ENCODE results near the gene CAPN10. TPM values are rescaled to one million over a fixed set of nuclear protein-coding genes. Genes with fewer than 3 reads are reported as not detected.

The CAPN10 gene
- total RNA-seq, 1 experiment from 2014 or later, result 61.3 TPM

DNA sequence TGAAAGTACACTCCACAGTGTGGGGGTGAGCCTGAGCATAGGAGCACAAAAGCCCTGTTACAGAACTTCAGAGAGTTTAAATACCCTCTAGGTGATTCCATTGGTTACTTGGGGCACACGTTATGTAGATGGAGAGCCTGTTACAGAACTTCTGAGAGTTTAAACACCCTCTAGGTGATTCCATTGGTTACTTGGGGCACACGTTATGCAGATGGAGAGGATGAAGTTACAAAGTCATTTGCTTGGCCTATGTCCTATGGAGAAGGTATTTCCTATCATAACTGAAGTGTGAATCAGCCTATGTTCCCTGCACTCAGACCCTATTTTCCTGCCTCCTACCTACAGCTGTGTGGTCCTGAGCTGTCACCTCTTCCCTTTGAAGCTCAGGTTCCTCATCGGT is 3.8 kb upstream of the CAPN10 start:
- ATAC-seq (no peak), DNase-seq (ENCODE audit: low spot score) (no peak)
- Mint-ChIP-seq H3K27ac (no peak overlapping the region), H3K36me3 (no peaks in the 10 kb centered on the region; the same call in 1 of the 2 replicates), H3K4me1 (peaks cover 27% of the 10 kb centered on the region), H3K4me3 (no peak overlapping the region), H3K9me3 (no peaks in the 10 kb centered on the region), H3K27me3 (ENCODE audit: low read depth) (no peaks in the 10 kb centered on the region)
- POLR2A ChIA-PET, result no interaction called here
- CTCF ChIA-PET, result no interaction called here
- TF ChIP-seq ZNF396 (CRISPR knock-in tag; IDR thresholded peaks at IDR 0.05; ENCODE audit: borderline replicate concordance) (no peak), MXD4 (CRISPR knock-in tag; IDR thresholded peaks at IDR 0.05; ENCODE audit: borderline replicate concordance) (no peak), NR3C1 (CRISPR knock-in tag; conservative IDR thresholded peaks at IDR 0.05; ENCODE audit: low read depth) (no peak), PRRX2 (CRISPR knock-in tag; IDR thresholded peaks at IDR 0.05) (no peak), OVOL2 (CRISPR knock-in tag; IDR thresholded peaks at IDR 0.05; ENCODE audit: borderline replicate concordance) (no peak), JUN (CRISPR knock-in tag; IDR thresholded peaks at IDR 0.05) (no peak), FOXP1 (CRISPR knock-in tag; IDR thresholded peaks at IDR 0.05; ENCODE audit: borderline replicate concordance) (no peak)
- TF ChIP-seq, protein P1, sequence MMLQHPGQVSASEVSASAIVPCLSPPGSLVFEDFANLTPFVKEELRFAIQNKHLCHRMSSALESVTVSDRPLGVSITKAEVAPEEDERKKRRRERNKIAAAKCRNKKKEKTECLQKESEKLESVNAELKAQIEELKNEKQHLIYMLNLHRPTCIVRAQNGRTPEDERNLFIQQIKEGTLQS (CRISPR knock-in tag; conservative IDR thresholded peaks at IDR 0.05), result no peak
- TF ChIP-seq, protein P2, sequence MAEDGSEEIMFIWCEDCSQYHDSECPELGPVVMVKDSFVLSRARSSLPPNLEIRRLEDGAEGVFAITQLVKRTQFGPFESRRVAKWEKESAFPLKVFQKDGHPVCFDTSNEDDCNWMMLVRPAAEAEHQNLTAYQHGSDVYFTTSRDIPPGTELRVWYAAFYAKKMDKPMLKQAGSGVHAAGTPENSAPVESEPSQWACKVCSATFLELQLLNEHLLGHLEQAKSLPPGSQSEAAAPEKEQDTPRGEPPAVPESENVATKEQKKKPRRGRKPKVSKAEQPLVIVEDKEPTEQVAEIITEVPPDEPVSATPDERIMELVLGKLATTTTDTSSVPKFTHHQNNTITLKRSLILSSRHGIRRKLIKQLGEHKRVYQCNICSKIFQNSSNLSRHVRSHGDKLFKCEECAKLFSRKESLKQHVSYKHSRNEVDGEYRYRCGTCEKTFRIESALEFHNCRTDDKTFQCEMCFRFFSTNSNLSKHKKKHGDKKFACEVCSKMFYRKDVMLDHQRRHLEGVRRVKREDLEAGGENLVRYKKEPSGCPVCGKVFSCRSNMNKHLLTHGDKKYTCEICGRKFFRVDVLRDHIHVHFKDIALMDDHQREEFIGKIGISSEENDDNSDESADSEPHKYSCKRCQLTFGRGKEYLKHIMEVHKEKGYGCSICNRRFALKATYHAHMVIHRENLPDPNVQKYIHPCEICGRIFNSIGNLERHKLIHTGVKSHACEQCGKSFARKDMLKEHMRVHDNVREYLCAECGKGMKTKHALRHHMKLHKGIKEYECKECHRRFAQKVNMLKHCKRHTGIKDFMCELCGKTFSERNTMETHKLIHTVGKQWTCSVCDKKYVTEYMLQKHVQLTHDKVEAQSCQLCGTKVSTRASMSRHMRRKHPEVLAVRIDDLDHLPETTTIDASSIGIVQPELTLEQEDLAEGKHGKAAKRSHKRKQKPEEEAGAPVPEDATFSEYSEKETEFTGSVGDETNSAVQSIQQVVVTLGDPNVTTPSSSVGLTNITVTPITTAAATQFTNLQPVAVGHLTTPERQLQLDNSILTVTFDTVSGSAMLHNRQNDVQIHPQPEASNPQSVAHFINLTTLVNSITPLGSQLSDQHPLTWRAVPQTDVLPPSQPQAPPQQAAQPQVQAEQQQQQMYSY (CRISPR knock-in tag; IDR thresholded peaks at IDR 0.05), result no peak
- TF ChIP-seq, protein P3, sequence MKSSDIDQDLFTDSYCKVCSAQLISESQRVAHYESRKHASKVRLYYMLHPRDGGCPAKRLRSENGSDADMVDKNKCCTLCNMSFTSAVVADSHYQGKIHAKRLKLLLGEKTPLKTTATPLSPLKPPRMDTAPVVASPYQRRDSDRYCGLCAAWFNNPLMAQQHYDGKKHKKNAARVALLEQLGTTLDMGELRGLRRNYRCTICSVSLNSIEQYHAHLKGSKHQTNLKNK (CRISPR knock-in tag; IDR thresholded peaks at IDR 0.05), result no peak
- TF ChIP-seq, protein P4, sequence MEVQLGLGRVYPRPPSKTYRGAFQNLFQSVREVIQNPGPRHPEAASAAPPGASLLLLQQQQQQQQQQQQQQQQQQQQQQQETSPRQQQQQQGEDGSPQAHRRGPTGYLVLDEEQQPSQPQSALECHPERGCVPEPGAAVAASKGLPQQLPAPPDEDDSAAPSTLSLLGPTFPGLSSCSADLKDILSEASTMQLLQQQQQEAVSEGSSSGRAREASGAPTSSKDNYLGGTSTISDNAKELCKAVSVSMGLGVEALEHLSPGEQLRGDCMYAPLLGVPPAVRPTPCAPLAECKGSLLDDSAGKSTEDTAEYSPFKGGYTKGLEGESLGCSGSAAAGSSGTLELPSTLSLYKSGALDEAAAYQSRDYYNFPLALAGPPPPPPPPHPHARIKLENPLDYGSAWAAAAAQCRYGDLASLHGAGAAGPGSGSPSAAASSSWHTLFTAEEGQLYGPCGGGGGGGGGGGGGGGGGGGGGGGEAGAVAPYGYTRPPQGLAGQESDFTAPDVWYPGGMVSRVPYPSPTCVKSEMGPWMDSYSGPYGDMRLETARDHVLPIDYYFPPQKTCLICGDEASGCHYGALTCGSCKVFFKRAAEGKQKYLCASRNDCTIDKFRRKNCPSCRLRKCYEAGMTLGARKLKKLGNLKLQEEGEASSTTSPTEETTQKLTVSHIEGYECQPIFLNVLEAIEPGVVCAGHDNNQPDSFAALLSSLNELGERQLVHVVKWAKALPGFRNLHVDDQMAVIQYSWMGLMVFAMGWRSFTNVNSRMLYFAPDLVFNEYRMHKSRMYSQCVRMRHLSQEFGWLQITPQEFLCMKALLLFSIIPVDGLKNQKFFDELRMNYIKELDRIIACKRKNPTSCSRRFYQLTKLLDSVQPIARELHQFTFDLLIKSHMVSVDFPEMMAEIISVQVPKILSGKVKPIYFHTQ (CRISPR knock-in tag; IDR thresholded peaks at IDR 0.05), result no peak
- TF ChIP-seq, protein P5, sequence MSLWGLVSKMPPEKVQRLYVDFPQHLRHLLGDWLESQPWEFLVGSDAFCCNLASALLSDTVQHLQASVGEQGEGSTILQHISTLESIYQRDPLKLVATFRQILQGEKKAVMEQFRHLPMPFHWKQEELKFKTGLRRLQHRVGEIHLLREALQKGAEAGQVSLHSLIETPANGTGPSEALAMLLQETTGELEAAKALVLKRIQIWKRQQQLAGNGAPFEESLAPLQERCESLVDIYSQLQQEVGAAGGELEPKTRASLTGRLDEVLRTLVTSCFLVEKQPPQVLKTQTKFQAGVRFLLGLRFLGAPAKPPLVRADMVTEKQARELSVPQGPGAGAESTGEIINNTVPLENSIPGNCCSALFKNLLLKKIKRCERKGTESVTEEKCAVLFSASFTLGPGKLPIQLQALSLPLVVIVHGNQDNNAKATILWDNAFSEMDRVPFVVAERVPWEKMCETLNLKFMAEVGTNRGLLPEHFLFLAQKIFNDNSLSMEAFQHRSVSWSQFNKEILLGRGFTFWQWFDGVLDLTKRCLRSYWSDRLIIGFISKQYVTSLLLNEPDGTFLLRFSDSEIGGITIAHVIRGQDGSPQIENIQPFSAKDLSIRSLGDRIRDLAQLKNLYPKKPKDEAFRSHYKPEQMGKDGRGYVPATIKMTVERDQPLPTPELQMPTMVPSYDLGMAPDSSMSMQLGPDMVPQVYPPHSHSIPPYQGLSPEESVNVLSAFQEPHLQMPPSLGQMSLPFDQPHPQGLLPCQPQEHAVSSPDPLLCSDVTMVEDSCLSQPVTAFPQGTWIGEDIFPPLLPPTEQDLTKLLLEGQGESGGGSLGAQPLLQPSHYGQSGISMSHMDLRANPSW (CRISPR knock-in tag; conservative IDR thresholded peaks at IDR 0.05; ENCODE audit: low read depth), result no peak

DNA sequence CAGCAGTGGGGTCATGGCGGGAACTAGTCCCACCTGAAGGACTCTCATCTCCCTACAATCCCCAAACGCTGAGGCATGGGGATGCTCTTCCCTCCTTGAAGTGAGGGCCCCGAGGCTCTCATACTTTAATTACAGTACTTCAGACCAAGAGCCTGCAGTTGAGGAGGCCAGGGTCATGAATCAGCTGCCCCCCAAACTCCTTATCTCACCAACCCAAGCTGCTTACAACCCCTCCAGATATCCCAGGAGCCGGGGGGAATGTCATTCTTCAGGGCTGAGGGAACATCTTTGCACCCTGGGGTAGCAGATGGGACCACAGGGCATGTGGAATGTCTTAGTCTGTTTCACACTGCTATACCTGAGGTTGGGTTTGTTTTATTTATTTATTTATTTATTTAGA is 2.8 kb upstream of the CAPN10 start:
- DNase-seq (ENCODE audit: low spot score) (no peak), ATAC-seq (no peak)
- ChIA-PET CTCF (interaction anchor here (1.1 to 3.7 kb wide), 2 partner anchors 18 to 64 kb away, joined by 3 to 40 read pairs; no protein-coding TSS in a partner anchor), POLR2A (no interaction called here)
- Mint-ChIP-seq H3K27ac (no peak overlapping the region), H3K4me1 (peaks cover 37% of the 10 kb centered on the region), H3K36me3 (no peaks in the 10 kb centered on the region; the same call in 1 of the 2 replicates), H3K27me3 (ENCODE audit: low read depth) (no peaks in the 10 kb centered on the region), H3K9me3 (no peaks in the 10 kb centered on the region), H3K4me3 (no peak overlapping the region)
- TF ChIP-seq, protein P6, sequence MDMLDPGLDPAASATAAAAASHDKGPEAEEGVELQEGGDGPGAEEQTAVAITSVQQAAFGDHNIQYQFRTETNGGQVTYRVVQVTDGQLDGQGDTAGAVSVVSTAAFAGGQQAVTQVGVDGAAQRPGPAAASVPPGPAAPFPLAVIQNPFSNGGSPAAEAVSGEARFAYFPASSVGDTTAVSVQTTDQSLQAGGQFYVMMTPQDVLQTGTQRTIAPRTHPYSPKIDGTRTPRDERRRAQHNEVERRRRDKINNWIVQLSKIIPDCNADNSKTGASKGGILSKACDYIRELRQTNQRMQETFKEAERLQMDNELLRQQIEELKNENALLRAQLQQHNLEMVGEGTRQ (CRISPR knock-in tag; IDR thresholded peaks at IDR 0.05), result no peak
- no peak for TF ChIP-seq ZNF138 (CRISPR knock-in tag; conservative IDR thresholded peaks at IDR 0.05)
- TF ChIP-seq ZNF219 (CRISPR knock-in tag; IDR thresholded peaks at IDR 0.05; ENCODE audit: borderline replicate concordance), result no peak
- TF ChIP-seq TCF7 (CRISPR knock-in tag; IDR thresholded peaks at IDR 0.05; ENCODE audit: low read depth), result no peak
- TF ChIP-seq SOX15 (CRISPR knock-in tag; IDR thresholded peaks at IDR 0.05), result no peak
- TF ChIP-seq JUN (CRISPR knock-in tag; IDR thresholded peaks at IDR 0.05), result no peak
- no peak for TF ChIP-seq ATF1 (CRISPR knock-in tag; IDR thresholded peaks at IDR 0.05)
- no peak for TF ChIP-seq MYBL2 (CRISPR knock-in tag; IDR thresholded peaks at IDR 0.05)
- TF ChIP-seq EMX1 (CRISPR knock-in tag; IDR thresholded peaks at IDR 0.05), result no peak
- TF ChIP-seq, protein P7, sequence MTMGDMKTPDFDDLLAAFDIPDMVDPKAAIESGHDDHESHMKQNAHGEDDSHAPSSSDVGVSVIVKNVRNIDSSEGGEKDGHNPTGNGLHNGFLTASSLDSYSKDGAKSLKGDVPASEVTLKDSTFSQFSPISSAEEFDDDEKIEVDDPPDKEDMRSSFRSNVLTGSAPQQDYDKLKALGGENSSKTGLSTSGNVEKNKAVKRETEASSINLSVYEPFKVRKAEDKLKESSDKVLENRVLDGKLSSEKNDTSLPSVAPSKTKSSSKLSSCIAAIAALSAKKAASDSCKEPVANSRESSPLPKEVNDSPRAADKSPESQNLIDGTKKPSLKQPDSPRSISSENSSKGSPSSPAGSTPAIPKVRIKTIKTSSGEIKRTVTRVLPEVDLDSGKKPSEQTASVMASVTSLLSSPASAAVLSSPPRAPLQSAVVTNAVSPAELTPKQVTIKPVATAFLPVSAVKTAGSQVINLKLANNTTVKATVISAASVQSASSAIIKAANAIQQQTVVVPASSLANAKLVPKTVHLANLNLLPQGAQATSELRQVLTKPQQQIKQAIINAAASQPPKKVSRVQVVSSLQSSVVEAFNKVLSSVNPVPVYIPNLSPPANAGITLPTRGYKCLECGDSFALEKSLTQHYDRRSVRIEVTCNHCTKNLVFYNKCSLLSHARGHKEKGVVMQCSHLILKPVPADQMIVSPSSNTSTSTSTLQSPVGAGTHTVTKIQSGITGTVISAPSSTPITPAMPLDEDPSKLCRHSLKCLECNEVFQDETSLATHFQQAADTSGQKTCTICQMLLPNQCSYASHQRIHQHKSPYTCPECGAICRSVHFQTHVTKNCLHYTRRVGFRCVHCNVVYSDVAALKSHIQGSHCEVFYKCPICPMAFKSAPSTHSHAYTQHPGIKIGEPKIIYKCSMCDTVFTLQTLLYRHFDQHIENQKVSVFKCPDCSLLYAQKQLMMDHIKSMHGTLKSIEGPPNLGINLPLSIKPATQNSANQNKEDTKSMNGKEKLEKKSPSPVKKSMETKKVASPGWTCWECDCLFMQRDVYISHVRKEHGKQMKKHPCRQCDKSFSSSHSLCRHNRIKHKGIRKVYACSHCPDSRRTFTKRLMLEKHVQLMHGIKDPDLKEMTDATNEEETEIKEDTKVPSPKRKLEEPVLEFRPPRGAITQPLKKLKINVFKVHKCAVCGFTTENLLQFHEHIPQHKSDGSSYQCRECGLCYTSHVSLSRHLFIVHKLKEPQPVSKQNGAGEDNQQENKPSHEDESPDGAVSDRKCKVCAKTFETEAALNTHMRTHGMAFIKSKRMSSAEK (CRISPR knock-in tag; IDR thresholded peaks at IDR 0.05; ENCODE audit: borderline replicate concordance), result no peak
